HUES64 (cell line): ENCODE results near the gene CHCT1.

Experiments used
- H3K27ac ChIP-seq: 2 replicates; pipeline ENCODE4 v1.7.0; 2013; ENCODE audit warnings: low read depth, low read length, inconsistent platforms
- H3K27me3 ChIP-seq: 2 replicates; pipeline ENCODE4 v1.6.1; 2013; ENCODE audit warnings: mild to moderate bottlenecking, low read length; ENCODE audit not compliant: insufficient read depth
- H3K36me3 ChIP-seq: 2 replicates; pipeline ENCODE4 v1.6.1; 2013; ENCODE audit warnings: mild to moderate bottlenecking, low read length; ENCODE audit not compliant: insufficient read depth
- H3K4me1 ChIP-seq: 2 replicates; pipeline ENCODE4 v1.6.1; 2013; ENCODE audit warnings: mild to moderate bottlenecking, low read length, moderate library complexity; ENCODE audit not compliant: insufficient read depth
- H3K4me3 ChIP-seq: 2 replicates; pipeline ENCODE4 v1.5.1; 2013; ENCODE audit warnings: mild to moderate bottlenecking, low read length, moderate library complexity
- H3K9ac ChIP-seq: 2 replicates; pipeline ENCODE4 v1.6.1; 2013; ENCODE audit warnings: mild to moderate bottlenecking, low read depth, low read length
- H3K9me3 ChIP-seq: 2 replicates; pipeline ENCODE4 v1.6.1; 2013; ENCODE audit warnings: low read depth, low read length; ENCODE audit not compliant: insufficient read depth
- WGBS: fragments of 150-250, 120-280 bp; methylation state at CpG from one replicate; pipeline ENCODE4 v1.1.7; 2013; ENCODE audit warnings: missing lambda C conversion rate; 5-methylcytosine and 5-hydroxymethylcytosine counted together

Gene CHCT1

GRCh38 chr17:60447375-60447774, 25.1 kb downstream of the CHCT1 start:
- no peaks in the 10 kb centered on the region for H3K27me3 ChIP-seq
- peaks cover 7% of the 10 kb centered on the region; the same call in 1 of the 2 replicates for H3K4me1 ChIP-seq
- H3K9ac ChIP-seq: no peak overlapping the region
- 96% methylated on average over 8 of the region's 8 CpGs for WGBS
- no peak overlapping the region for H3K4me3 ChIP-seq
- no peak overlapping the region for H3K27ac ChIP-seq
- H3K9me3 ChIP-seq: no peaks in the 10 kb centered on the region
- H3K36me3 ChIP-seq: peaks cover 47% of the 10 kb centered on the region

- no CpG with 5 or more reads among the region's 1 CpG for WGBS
- H3K9ac ChIP-seq: no peak overlapping the region
- no peaks in the 10 kb centered on the region for H3K9me3 ChIP-seq
- peaks cover 80% of the 10 kb centered on the region for H3K36me3 ChIP-seq
- H3K4me3 ChIP-seq: no peak overlapping the region
- H3K27ac ChIP-seq: no peak overlapping the region
- H3K27me3 ChIP-seq: no peaks in the 10 kb centered on the region
- no peaks in the 10 kb centered on the region for H3K4me1 ChIP-seq
Observed at GRCh38 chr17:60451071-60451470, 28.8 kb downstream of the CHCT1 start.

- no peak overlapping the region for H3K4me3 ChIP-seq
- no peaks in the 10 kb centered on the region for H3K27me3 ChIP-seq
- H3K36me3 ChIP-seq: peaks cover 76% of the 10 kb centered on the region
- no peaks in the 10 kb centered on the region for H3K4me1 ChIP-seq
- H3K9me3 ChIP-seq: no peaks in the 10 kb centered on the region
- no peak overlapping the region for H3K27ac ChIP-seq
- H3K9ac ChIP-seq: no peak overlapping the region
Observed at GRCh38 chr17:60451965-60452364, 29.7 kb downstream of the CHCT1 start.

- Histone ChIP-seq H3K27ac (no peak overlapping the region), H3K36me3 (peaks cover 87% of the 10 kb centered on the region), H3K4me1 (no peaks in the 10 kb centered on the region), H3K27me3 (no peaks in the 10 kb centered on the region), H3K9me3 (no peaks in the 10 kb centered on the region), H3K4me3 (no peak overlapping the region), H3K9ac (no peak overlapping the region)
- WGBS: 98% methylated on average over 4 of the region's 4 CpGs
Observed at GRCh38 chr17:60455378-60455777, 33.1 kb downstream of the CHCT1 start.

GRCh38 chr17:60457148-60457547, 34.9 kb downstream of the CHCT1 start:
- no peaks in the 10 kb centered on the region for H3K9me3 ChIP-seq
- WGBS: 97% methylated on average over 2 of the region's 2 CpGs
- H3K4me3 ChIP-seq: no peak overlapping the region
- no peak overlapping the region for H3K27ac ChIP-seq
- no peaks in the 10 kb centered on the region for H3K4me1 ChIP-seq
- H3K36me3 ChIP-seq: peaks cover 87% of the 10 kb centered on the region
- H3K9ac ChIP-seq: no peak overlapping the region
- no peaks in the 10 kb centered on the region for H3K27me3 ChIP-seq

GRCh38 chr17:60461584-60461983, 39.3 kb downstream of the CHCT1 start:
- Histone ChIP-seq H3K4me1 (no peaks in the 10 kb centered on the region), H3K4me3 (no peak overlapping the region), H3K27ac (no peak overlapping the region), H3K27me3 (no peaks in the 10 kb centered on the region), H3K9me3 (no peaks in the 10 kb centered on the region), H3K36me3 (peaks cover 88% of the 10 kb centered on the region), H3K9ac (no peak overlapping the region)
- no CpG with 5 or more reads among the region's 1 CpG for WGBS

- H3K9me3 ChIP-seq: no peaks in the 10 kb centered on the region
- no peaks in the 10 kb centered on the region for H3K4me1 ChIP-seq
- H3K36me3 ChIP-seq: peaks cover 90% of the 10 kb centered on the region
- 98% methylated on average over 3 of the region's 4 CpGs for WGBS
- no peak overlapping the region for H3K27ac ChIP-seq
- H3K27me3 ChIP-seq: no peaks in the 10 kb centered on the region
- no peak overlapping the region for H3K9ac ChIP-seq
- no peak overlapping the region for H3K4me3 ChIP-seq
Observed at GRCh38 chr17:60463157-60463835, 41.0 kb downstream of the CHCT1 start.

GRCh38 chr17:60464343-60464742, 42.1 kb downstream of the CHCT1 start:
- H3K9me3 ChIP-seq: no peaks in the 10 kb centered on the region
- H3K9ac ChIP-seq: no peak overlapping the region
- no peaks in the 10 kb centered on the region for H3K4me1 ChIP-seq
- H3K36me3 ChIP-seq: peaks cover 90% of the 10 kb centered on the region
- H3K27me3 ChIP-seq: no peaks in the 10 kb centered on the region
- no peak overlapping the region for H3K27ac ChIP-seq
- no peak overlapping the region for H3K4me3 ChIP-seq
- 100% methylated on average over 1 of the region's 1 CpG for WGBS

- H3K9ac ChIP-seq: no peak overlapping the region
- H3K36me3 ChIP-seq: peaks cover 68% of the 10 kb centered on the region
- H3K27me3 ChIP-seq: no peaks in the 10 kb centered on the region
- H3K4me3 ChIP-seq: no peak overlapping the region
- H3K27ac ChIP-seq: no peak overlapping the region
- H3K4me1 ChIP-seq: no peaks in the 10 kb centered on the region
- H3K9me3 ChIP-seq: no peaks in the 10 kb centered on the region
Observed at GRCh38 chr17:60468371-60468770, 46.1 kb downstream of the CHCT1 start.

GRCh38 chr17:60471451-60471850, 49.2 kb downstream of the CHCT1 start:
- WGBS: 94% methylated on average over 3 of the region's 4 CpGs
- H3K36me3 ChIP-seq: peaks cover 37% of the 10 kb centered on the region; the same call in 1 of the 2 replicates
- H3K27me3 ChIP-seq: no peaks in the 10 kb centered on the region
- no peaks in the 10 kb centered on the region for H3K9me3 ChIP-seq
- no peak overlapping the region for H3K9ac ChIP-seq
- H3K27ac ChIP-seq: no peak overlapping the region
- no peaks in the 10 kb centered on the region for H3K4me1 ChIP-seq
- H3K4me3 ChIP-seq: no peak overlapping the region

- Histone ChIP-seq H3K27me3 (no peaks in the 10 kb centered on the region), H3K9ac (no peak overlapping the region), H3K4me1 (no peaks in the 10 kb centered on the region), H3K27ac (no peak overlapping the region), H3K4me3 (no peak overlapping the region), H3K36me3 (peaks cover 35% of the 10 kb centered on the region; the same call in 1 of the 2 replicates), H3K9me3 (no peaks in the 10 kb centered on the region)
- WGBS: 100% methylated on average over 1 of the region's 1 CpG
Observed at GRCh38 chr17:60472449-60472848, 50.2 kb downstream of the CHCT1 start.

GRCh38 chr17:60473788-60474187, 51.5 kb downstream of the CHCT1 start:
- Histone ChIP-seq H3K4me1 (no peaks in the 10 kb centered on the region), H3K36me3 (peaks cover 33% of the 10 kb centered on the region), H3K27ac (no peak overlapping the region), H3K9ac (no peak overlapping the region), H3K4me3 (no peak overlapping the region), H3K27me3 (no peaks in the 10 kb centered on the region), H3K9me3 (no peaks in the 10 kb centered on the region)
